SK-N-SH (cell line): ENCODE measurements around the gene RGS14. TPM values are rescaled to one million over a fixed set of nuclear protein-coding genes. Genes with fewer than 3 reads are reported as not detected.
A peak's percentile ranks its signal among the peaks of the same experiment; 100 is the strongest.

Experiments
- CTCF ChIA-PET: fragments of 300-600, 350-600 bp; formaldehyde crosslinking; extraction: SDS; loops from one replicate; lab custom pipeline; 2021; lab: Yijun Ruan, JAX
- POLR2A ChIA-PET: fragments of 350-600 bp; sonication (Branson Sonifier 250); formaldehyde crosslinking; extraction: SDS; loops from one replicate; lab custom pipeline; 2020; ENCODE audit warnings: antibody characterized with exemption, inconsistent platforms; lab: Yijun Ruan, JAX
- DNase-seq: peaks from one replicate; pipeline ENCODE4 v3.0.0; 2012
- H2AFZ ChIP-seq: fragments of 200-600 bp; sonication (generic); 2 replicates; pipeline ENCODE4 v1.8.1; 2016; ENCODE audit warnings: antibody characterized with exemption, mild to moderate bottlenecking, low read depth
- H3F3A ChIP-seq: fragments of 200-600 bp; sonication (generic); replicated peaks from 2 replicates; pipeline ENCODE3; 2016; ENCODE audit warnings: antibody characterized with exemption, mild to moderate bottlenecking; ENCODE audit not compliant: insufficient read depth
- H3K27ac ChIP-seq, 2 experiments: fragments of 200-500 bp in 1 of 2; fragments of 200-600 bp in 1 of 2; sonication (Bioruptor generic) in 1 of 2; sonication (generic), shearing (Covaris generic) in 1 of 2; 2 replicates each; pipeline versions ENCODE4 v1.5.1 to v1.6.1; 2014 to 2016; ENCODE audit warnings: low read depth in 2 of 2, inconsistent platforms in 1 of 2, low read length in 1 of 2, mild to moderate bottlenecking in 1 of 2, mixed read lengths in 1 of 2
- H3K27me3 ChIP-seq: fragments of 200-600 bp; sonication (generic), shearing (Covaris generic); 2 replicates; pipeline ENCODE4 v1.6.1; 2016; ENCODE audit warnings: mixed run types; ENCODE audit not compliant: insufficient read depth
- H3K36me3 ChIP-seq, 2 experiments: fragments of 200-500 bp in 1 of 2; fragments of 200-600 bp in 1 of 2; sonication (Bioruptor generic) in 1 of 2; sonication (generic) in 1 of 2; replicated peaks in 1 of 2; 2 replicates each; pipeline versions ENCODE3 to v1.5.1; 2014 to 2016; ENCODE audit warnings: low read length in 1 of 2, mild to moderate bottlenecking in 1 of 2; ENCODE audit not compliant: insufficient read depth in 2 of 2, control insufficient read depth in 1 of 2
- H3K4me1 ChIP-seq, 2 experiments: fragments of 200-500 bp in 1 of 2; fragments of 200-600 bp in 1 of 2; sonication (Bioruptor generic) in 1 of 2; sonication (generic), shearing (Covaris generic) in 1 of 2; 2 replicates each; pipeline versions ENCODE4 v1.5.1 to v1.6.1; 2014 to 2016; ENCODE audit warnings: low read depth in 1 of 2, low read length in 1 of 2, mixed run types in 1 of 2; ENCODE audit not compliant: insufficient read depth in 2 of 2, control insufficient read depth in 1 of 2
- H3K4me2 ChIP-seq: fragments of 200-600 bp; sonication (generic), shearing (Covaris generic); 2 replicates; pipeline ENCODE4 v1.6.1; 2017; ENCODE audit warnings: mixed run types
- H3K4me3 ChIP-seq, 2 experiments: fragments of 200-500 bp in 1 of 2; fragments of 200-600 bp in 1 of 2; sonication (Bioruptor generic) in 1 of 2; sonication (generic), shearing (Covaris generic) in 1 of 2; 2 replicates each; pipeline versions ENCODE4 v1.5.1 to v1.8.1; 2014 to 2016; ENCODE audit warnings: low read depth in 2 of 2, inconsistent platforms in 1 of 2, low read length in 1 of 2, mild to moderate bottlenecking in 1 of 2, mixed read lengths in 1 of 2, moderate library complexity in 1 of 2
- H3K79me2 ChIP-seq: fragments of 200-600 bp; sonication (generic); 2 replicates; pipeline ENCODE4 v1.8.1; 2017; ENCODE audit warnings: mild to moderate bottlenecking; ENCODE audit not compliant: insufficient read depth
- H3K9ac ChIP-seq: fragments of 200-600 bp; sonication (generic); 2 replicates; pipeline ENCODE4 v1.6.1; 2017; ENCODE audit warnings: mixed run types
- H3K9me2 ChIP-seq: fragments of 200-600 bp; sonication (generic); 2 replicates; pipeline ENCODE4 v1.6.1; 2017; ENCODE audit warnings: mixed run types
- H3K9me3 ChIP-seq: fragments of 200-600 bp; sonication (generic); 2 replicates; pipeline ENCODE4 v1.6.1; 2017; ENCODE audit warnings: mixed run types, mild to moderate bottlenecking, moderate library complexity
- H4K20me1 ChIP-seq: fragments of 200-600 bp; sonication (generic); 2 replicates; pipeline ENCODE4 v1.6.1; 2017; ENCODE audit warnings: mild to moderate bottlenecking, mixed run types; ENCODE audit not compliant: insufficient read depth
- CTCF ChIP-seq: fragments of 200-600 bp; sonication (generic); IDR thresholded peaks from 2 replicates; pipeline ENCODE4 v1.6.1; 2017; ENCODE audit warnings: antibody characterized with exemption, mild to moderate bottlenecking, moderate library complexity
- EZH2phosphoT487 ChIP-seq: fragments of 200-600 bp; sonication (generic); IDR thresholded peaks from 2 replicates; pipeline ENCODE4 v1.6.1; 2017; ENCODE audit warnings: low read depth, mixed run types, mild to moderate bottlenecking, antibody characterized with exemption, moderate library complexity, borderline replicate concordance
- GABPA ChIP-seq: IDR thresholded peaks from 2 replicates; pipeline ENCODE4 v1.4.0; 2012; ENCODE audit warnings: low read depth, mild to moderate bottlenecking
- IRF3 ChIP-seq: fragments of 150-350 bp; IDR thresholded peaks from 2 replicates; pipeline ENCODE4 v1.6.1; 2016; ENCODE audit warnings: mild to moderate bottlenecking, low read depth, low read length
- MAX ChIP-seq: IDR thresholded peaks from 2 replicates; pipeline ENCODE4 v1.4.0; 2012; ENCODE audit warnings: low read depth
- NFIC ChIP-seq: IDR thresholded peaks from 2 replicates; pipeline ENCODE4 v1.4.0; 2012; ENCODE audit warnings: borderline replicate concordance
- NRF1 ChIP-seq: IDR thresholded peaks from 2 replicates; pipeline ENCODE4 v1.6.1; 2012; ENCODE audit warnings: low read depth, mild to moderate bottlenecking, low read length
- RAD21 ChIP-seq: IDR thresholded peaks from 2 replicates; pipeline ENCODE4 v1.6.1; 2012; ENCODE audit warnings: mild to moderate bottlenecking, low read length
- SMC3 ChIP-seq: IDR thresholded peaks from 2 replicates; pipeline ENCODE4 v1.6.1; 2012; ENCODE audit warnings: low read depth, low read length, improper control_type of control experiment
- TCF12 ChIP-seq: IDR thresholded peaks from 2 replicates; pipeline ENCODE4 v1.4.0; 2012
- TEAD4 ChIP-seq: IDR thresholded peaks from 2 replicates; pipeline ENCODE4 v1.4.0; 2012; ENCODE audit warnings: mild to moderate bottlenecking, borderline replicate concordance; ENCODE audit not compliant: insufficient read depth
- USF2 ChIP-seq: fragments of 150-350 bp; IDR thresholded peaks from 2 replicates; pipeline ENCODE4 v1.6.1; 2017; ENCODE audit warnings: antibody characterized with exemption, low read length, low read depth, borderline replicate concordance
- WGBS: methylation state at CpG from one replicate; pipeline ENCODE4 v1.1.6; 2017; ENCODE audit warnings: low lambda C conversion rate; 5-methylcytosine and 5-hydroxymethylcytosine counted together
- polyA plus RNA-seq, 3 experiments: library from polyadenylated mRNA; depleted of rRNA; stranded (reverse); fragments of >200 nt; gene quantifications; 2 replicates each; pipeline ENCODE4 v1.2.3, GENCODE V29; 2012

The RGS14 gene
- polyA plus RNA-seq, 1 of the 3 experiments (the other 2 are of a cell fraction) = 26.5 TPM

- peaks cover 14% of the 10 kb centered on the region for H3F3A ChIP-seq
- peaks cover 0 to 28% of the 10 kb centered on the region in 2 experiments; a peak in 1 of 4 replicates for H3K4me1 ChIP-seq
- H3K36me3 ChIP-seq = no peaks in the 10 kb centered on the region
- CTCF ChIA-PET = interaction anchor here (0.9 to 9.7 kb wide), 23 partner anchors 13 to 742 kb away, joined by 3 to 375 read pairs (median 15); partner anchors contain the start of genes GRK6, PDLIM7, PRR7 and RGS14
- H3K9me3 ChIP-seq = no peaks in the 10 kb centered on the region
- peak; percentile 38 for TF ChIP-seq CTCF
- peak; percentile 26 for TF ChIP-seq RAD21
- 0 out of 2 replicates have a peak, but pooled peaks have one; percentile 24 for TF ChIP-seq MAX
- TF ChIP-seq SMC3 = peak; percentile 24; the same call in 1 of the 2 replicates
- no peak for TF ChIP-seq USF2
- TF ChIP-seq, all 33 proteins: peak for 4
- Histone ChIP-seq H3K27me3 (no peaks in the 10 kb centered on the region), H3K79me2 (no peaks in the 10 kb centered on the region), H3K4me3 (no peak overlapping the region; a peak in 1 of 4 replicates), H3K27ac (peak overlapping the region in 1 of 2 experiments; percentile 18; a peak in 1 of 4 replicates), H4K20me1 (no peaks in the 10 kb centered on the region), H3K9ac (no peak overlapping the region), H2AFZ (no peak overlapping the region), H3K9me2 (no peaks in the 10 kb centered on the region), H3K4me2 (0 out of 2 replicates have a peak overlapping the region, but pooled peaks have one; percentile 97)
- POLR2A ChIA-PET = interaction anchor here (1.1 to 4.6 kb wide), 5 partner anchors 12 to 95 kb away, joined by 3 to 72 read pairs (median 18); partner anchors contain the start of genes PDLIM7 and PRR7
- WGBS = 45% methylated on average over 32 of the region's 49 CpGs
- DNase-seq = peak; percentile 81
These were observed 44.7 kb downstream of the RGS14 start for GRCh38 chr5:177402271-177403043.

- Histone ChIP-seq H3K9ac (peak overlapping the region; percentile 55; the same call in 1 of the 2 replicates), H3K27ac (no peak overlapping the region; a peak in 1 of 4 replicates), H3F3A (peaks cover 14% of the 10 kb centered on the region), H3K4me2 (peak overlapping the region; percentile 97), H3K27me3 (no peaks in the 10 kb centered on the region), H3K4me3 (peak overlapping the region; percentile 60 to 83), H4K20me1 (no peaks in the 10 kb centered on the region), H3K4me1 (peaks cover 0 to 28% of the 10 kb centered on the region in 2 experiments; a peak in 1 of 4 replicates), H3K36me3 (no peaks in the 10 kb centered on the region), H3K79me2 (no peaks in the 10 kb centered on the region), H3K9me3 (no peaks in the 10 kb centered on the region), H3K9me2 (no peaks in the 10 kb centered on the region), H2AFZ (peak overlapping the region; percentile 92; the same call in 1 of the 2 replicates)
- ChIA-PET POLR2A (interaction anchor here (1.1 to 4.6 kb wide), 11 partner anchors 13 to 98 kb away, joined by 3 to 72 read pairs (median 8); partner anchors contain the start of genes GRK6, PDLIM7 and PRR7), CTCF (interaction anchor here (0.6 to 9.7 kb wide), 41 partner anchors 12 to 743 kb away, joined by 3 to 375 read pairs (median 7); partner anchors contain the start of genes DDX41, DOK3, GRK6 and LMAN2)
- DNase-seq = no peak
- 51% methylated on average over 26 of the region's 61 CpGs for WGBS
- TF ChIP-seq MAX = no peak
- no peak for TF ChIP-seq GABPA
- TF ChIP-seq TEAD4 = no peak
- no peak for TF ChIP-seq NFIC
- no peak for TF ChIP-seq NRF1
- TF ChIP-seq RAD21 = no peak
- no peak for TF ChIP-seq TCF12
- no peak for TF ChIP-seq IRF3
- TF ChIP-seq EZH2phosphoT487 = no peak
These were observed 45.5 kb downstream of the RGS14 start for GRCh38 chr5:177403102-177403791.
